GM19438 (cell line): Measurements from ENCODE around the gene SUPT20HL1.
"Not testable (repeated sequence)": the region's sequence is repeated elsewhere in the genome, so short reads cannot be mapped to it uniquely, and the experiment has no call there.

Experiments
- ATAC-seq: cut with Tn5 transposase; IDR thresholded peaks from one replicate; pipeline ENCODE4 v1.9.1; 2021; ENCODE audit warnings: low read depth; ENCODE audit not compliant: unreplicated experiment

The SUPT20HL1 gene

DNA sequence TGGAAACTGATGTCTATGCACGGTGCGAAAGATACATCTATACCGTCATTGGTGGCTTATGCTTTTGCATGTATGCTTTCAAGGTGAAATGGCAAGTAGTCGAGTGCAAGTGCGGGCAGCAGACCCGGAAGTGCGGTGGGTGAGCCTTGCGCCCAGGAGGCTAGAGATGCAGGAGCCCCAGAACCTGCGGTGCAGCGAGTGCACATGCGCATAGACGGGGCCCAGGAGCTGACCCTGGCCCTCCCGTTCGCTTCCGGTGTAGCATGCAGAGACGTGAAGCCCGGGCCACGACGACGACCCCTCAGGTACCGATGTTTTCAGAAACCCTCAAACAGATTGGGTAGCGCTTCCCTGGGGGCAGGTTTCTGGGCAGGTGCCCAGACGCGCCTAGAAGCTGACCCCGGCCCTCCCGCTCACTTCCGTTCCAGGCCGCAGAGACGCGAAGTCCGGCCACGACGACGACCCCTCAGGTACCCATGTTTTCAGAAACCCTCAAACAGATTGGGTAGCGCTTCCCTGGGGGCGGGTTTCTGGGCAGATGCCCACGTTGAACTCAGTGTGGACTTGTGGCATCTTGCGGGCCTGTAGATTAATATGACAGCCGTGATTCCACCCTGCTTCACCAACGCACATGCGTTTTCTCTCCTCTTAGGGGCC, 1.8 kb downstream of the SUPT20HL1 start:
- ATAC-seq, result not testable (repeated sequence)

DNA sequence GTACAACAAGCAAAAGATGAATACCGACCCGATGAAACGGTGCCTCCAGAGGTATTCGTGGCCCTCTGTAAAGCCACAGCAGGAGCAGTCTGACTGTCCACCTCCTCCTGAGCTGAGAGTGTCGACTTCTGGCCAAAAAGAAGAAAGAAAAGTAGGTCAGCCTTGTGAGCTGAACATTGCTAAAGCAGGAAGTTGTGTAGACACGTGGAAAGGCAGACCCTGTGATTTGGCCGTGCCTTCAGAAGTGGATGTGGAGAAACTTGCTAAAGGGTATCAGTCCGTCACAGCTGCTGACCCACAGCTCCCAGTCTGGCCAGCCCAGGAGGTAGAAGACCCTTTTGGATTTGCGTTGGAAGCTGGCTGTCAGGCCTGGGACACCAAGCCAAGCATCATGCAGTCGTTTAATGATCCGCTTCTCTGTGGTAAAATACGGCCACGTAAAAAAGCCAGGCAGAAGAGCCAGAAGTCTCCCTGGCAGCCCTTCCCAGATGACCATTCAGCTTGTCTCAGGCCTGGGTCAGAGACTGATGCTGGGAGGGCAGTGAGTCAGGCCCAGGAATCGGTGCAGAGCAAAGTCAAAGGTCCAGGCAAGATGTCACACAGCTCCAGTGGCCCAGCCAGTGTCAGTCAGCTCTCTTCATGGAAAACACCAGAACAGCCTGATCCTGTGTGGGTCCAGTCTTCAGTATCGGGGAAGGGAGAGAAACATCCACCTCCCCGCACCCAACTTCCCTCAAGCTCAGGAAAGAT, 3.2 kb downstream of the SUPT20HL1 start:
- not testable (repeated sequence) for ATAC-seq

DNA sequence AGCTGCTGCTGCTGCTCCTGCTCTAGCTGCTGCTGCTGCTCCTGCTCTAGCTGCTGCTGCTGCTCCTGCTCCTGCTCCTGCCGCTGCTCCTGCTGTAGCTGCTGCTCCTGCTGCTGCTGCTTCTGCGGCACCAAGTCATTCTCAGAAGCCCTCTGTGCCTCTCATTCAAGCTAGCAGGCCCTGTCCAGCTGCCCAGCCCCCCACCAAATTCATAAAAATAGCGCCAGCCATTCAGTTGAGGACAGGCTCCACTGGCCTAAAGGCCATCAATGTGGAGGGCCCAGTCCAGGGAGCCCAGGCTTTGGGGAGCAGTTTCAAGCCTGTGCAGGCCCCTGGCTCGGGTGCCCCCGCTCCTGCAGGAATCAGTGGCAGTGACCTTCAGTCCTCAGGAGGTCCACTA, 3.9 kb downstream of the SUPT20HL1 start:
- ATAC-seq, result no peak

DNA sequence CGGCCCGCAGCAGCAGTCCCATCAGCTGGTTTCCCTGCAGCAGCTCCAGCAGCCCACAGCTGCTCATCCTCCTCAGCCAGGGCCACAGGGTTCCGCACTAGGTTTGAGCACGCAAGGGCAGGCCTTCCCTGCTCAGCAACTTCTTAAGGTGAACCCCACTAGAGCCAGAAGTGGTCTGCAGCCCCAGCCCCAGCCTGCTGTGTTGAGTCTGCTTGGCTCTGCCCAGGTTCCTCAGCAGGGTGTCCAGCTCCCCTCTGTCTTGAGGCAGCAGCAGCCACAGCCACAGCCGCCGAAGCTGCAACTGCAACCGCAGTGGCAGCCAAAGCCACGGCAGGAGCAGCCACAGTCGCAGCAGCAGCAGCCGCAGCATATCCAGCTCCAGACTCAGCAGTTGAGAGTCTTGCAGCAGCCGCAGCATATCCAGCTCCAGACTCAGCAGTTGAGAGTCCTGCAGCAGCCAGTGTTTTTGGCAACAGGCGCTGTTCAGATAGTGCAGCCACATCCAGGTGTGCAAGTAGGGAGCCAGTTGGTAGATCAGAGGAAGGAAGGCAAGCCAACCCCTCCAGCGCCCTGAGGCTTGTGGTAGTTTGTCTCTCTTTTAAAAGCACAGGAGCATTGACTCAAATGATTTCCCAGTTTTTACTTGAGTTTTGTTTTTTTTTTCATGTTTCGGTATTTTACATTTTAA, 4.6 kb downstream of the SUPT20HL1 start:
- no peak for ATAC-seq

DNA sequence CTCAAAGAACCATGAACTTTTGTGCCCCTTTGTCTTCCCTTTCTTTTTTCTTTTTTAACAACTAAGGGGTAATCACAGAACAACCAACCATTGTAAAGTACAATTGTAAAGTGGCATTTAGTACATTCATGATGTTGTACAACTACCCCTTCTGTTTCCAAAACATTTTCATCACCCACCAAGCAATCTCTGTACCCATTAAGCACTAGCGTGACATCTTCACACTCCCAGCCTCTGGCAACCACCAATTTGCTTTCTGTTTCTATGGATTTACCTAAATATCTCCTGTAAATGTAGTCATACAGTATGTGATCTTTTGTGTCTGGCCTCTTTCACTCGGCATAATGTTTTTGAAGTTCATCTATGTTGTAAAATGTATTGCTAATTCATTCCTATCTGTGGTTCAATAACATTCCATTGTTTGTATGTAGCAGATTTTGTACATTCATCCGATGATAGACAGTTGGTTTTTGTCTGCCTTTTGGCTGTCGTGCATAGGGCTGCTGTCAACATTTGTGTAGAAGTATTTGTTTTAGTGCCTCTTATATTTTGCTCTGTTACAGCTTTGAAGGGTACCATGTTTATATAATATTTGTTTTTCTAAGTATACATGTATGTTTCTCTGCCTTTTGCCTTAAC, 6.4 kb downstream of the SUPT20HL1 start:
- not testable (repeated sequence) for ATAC-seq

DNA sequence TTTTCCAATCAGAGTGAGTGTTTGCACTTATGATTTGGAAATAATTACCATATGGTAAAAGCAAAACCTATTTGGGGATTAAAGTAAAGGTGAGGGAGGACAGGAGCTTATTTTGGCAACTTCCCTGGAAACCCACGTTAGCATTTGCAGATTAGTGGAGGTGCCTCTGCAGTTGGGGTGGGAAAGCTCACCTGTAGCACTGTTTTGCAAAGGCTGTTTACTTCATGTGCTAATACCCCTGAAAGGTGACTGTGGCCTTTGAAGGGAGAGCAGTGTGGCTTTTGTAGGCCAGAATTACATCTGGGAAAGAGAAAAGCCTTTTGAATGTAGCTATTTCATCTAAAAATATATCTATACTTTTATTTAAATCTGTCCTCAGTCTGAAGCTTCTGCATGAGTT, 9.4 kb downstream of the SUPT20HL1 start:
- ATAC-seq, result no peak

DNA sequence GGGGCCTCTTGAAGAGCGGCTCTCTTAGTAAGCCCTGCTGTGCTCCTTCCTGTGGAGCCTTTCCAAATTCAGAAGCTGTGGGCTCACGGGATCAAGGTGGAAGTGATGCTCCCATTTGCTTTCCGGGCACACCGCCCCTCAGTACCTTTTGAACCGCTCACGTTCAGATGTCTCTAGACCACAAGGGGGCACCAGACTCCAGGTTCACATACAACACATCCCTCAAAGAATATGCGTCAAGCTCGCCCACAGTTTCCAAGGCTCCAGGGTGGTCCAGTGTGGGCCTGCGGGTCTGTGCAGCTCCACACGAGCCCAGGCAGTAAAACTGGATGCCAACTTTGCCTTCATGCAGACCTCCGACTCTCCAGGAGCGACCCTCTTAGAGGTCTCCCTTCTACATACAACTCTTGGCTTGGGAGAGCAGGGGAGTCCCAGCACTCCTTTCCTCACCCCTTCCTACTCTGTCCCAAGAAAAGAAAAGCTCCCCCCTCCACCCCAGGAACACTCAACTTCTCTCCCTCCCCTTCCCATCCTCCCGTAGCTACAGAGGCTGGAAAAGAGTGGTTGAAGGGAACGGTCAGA, 11.0 kb downstream of the SUPT20HL1 start:
- ATAC-seq, result no peak

DNA sequence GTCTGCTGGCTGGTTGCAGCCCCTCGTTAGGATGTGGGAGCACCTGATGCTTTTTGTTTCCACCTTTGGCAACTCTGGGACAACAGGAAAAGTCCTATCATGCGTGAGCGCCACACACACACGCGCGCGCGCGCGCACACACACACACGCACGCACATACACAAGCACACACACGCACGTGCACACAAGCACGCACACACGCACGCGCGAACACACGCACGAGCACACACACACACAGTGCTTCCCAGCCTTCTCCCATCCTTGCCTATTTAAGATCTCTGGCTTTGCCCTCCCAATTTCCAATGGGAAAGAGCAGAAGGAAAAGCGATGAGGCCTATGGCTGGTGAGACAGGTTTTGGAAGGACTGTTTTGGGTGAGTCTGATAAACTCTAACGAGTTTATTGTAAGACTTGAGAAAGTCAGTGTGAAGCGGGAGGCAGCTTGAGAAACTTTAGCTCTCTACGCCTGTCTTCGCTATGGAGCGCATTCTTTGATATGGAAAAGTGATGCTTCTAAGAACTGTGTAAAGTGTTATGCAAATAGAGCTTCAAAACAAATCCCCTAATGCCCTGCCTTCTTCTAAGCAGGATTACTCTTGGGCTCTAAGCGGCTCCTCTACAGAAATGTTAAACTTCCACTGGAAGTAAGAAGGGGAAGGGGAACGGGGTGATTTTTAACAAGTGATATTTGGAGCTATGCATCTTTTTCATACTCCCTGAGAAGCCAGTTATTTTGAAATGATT, 11.8 kb downstream of the SUPT20HL1 start:
- ATAC-seq, result no peak

DNA sequence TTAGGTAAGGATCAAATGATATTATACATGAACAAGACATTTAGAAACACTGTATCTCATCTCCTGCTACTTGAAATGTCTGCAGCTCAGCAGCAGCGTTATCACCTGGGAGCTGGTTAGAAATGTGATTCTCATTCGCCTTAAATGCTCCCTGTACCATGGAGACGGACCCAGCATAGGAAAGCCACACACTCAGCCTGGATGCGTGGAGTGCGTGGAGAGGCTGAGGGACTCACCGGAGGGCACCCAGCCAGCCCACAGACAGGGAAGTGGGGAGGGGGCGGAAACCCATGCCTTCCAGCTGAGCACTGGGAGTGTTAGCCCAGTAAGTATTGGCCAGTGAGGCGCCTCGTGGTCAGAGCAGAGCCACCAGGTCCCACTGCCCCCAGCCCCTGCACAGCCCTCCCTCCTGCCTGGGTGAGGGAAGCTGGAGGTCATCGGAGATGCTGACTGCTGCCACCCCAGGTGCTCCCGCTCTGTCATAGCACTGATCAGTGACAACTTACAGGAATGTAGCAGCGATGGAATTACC, 15.2 kb downstream of the SUPT20HL1 start:
- no peak for ATAC-seq

DNA sequence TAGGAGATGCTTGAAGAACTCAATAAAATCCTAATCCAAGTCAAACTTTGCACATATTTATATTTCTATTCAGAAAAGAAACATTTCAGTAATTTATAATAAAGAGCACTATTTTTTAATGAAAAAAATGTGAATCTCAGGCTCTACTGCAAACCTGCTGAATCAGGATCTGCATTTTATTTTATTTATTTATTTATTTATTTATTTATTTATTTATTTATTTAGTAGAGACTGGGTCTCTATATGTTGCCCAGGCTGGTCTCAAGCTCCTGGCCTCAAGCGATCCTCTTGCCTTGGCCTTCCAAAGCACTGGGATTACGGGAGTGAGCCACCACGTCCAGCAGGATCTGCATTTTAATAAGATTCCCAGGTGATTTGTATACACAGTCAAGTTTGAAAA, 16.0 kb downstream of the SUPT20HL1 start:
- no peak for ATAC-seq

DNA sequence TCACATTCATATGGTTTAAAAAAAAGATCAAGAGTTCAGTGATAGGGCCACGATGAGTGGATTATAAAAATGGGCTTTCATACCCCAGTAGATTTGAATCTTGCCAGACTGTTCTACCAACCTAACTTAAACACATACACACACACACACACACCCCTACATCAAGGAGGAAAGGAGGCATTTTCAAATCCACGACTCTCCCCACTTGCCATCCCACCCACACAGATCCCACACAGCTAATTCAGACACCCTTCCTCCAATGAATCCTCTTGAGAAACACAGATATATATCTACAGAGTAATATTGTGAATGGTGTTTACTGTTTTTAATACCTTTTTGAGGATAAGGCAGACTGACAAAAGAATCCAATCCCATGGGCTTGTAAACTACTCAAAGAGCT, 16.8 kb downstream of the SUPT20HL1 start:
- no peak for ATAC-seq

DNA sequence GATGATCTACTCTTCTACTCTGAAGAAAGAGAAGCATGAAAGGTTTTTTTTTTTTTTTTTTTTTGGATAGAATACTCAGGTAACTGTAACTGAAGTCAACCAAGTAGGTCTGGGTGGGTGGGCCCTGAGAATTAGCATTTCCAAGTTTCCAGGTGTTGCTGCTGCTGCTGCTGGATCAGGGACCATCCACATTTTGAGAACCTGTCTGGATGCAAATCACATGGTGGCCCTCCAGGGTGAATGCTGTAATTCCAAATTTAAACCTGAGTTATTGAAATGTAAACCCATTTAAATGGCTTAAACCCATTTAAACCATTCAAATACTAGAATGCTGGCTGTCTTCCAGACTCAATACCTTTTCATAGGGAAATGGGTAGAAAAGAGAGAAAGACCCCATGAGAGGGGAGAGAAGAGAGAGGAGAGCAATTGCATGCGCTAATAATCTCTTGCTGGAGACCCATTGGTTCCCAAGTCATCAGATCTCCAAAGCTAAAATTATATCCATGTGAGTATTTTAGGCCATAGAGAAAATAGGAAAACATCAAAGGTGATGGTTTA, 17.6 kb downstream of the SUPT20HL1 start:
- no peak for ATAC-seq

DNA sequence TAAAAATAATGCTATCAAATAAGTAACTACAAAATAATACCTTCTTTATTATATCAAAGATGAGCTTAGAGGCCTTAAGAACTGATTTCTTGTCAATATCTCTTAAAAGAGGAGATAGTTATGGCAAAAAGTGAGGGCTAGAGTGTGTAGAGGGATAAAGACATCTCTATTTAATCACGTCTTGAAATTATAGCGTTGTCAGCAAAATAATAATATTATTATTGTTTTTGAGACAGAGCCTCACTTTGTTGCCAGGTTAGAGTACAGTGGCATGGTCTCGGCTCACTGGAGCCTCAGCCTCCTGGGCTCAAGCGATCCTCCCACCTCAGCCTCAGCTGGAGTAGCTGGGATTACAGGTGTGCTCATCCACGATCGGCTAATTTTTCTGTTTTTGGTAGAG, 18.3 kb downstream of the SUPT20HL1 start:
- no peak for ATAC-seq

DNA sequence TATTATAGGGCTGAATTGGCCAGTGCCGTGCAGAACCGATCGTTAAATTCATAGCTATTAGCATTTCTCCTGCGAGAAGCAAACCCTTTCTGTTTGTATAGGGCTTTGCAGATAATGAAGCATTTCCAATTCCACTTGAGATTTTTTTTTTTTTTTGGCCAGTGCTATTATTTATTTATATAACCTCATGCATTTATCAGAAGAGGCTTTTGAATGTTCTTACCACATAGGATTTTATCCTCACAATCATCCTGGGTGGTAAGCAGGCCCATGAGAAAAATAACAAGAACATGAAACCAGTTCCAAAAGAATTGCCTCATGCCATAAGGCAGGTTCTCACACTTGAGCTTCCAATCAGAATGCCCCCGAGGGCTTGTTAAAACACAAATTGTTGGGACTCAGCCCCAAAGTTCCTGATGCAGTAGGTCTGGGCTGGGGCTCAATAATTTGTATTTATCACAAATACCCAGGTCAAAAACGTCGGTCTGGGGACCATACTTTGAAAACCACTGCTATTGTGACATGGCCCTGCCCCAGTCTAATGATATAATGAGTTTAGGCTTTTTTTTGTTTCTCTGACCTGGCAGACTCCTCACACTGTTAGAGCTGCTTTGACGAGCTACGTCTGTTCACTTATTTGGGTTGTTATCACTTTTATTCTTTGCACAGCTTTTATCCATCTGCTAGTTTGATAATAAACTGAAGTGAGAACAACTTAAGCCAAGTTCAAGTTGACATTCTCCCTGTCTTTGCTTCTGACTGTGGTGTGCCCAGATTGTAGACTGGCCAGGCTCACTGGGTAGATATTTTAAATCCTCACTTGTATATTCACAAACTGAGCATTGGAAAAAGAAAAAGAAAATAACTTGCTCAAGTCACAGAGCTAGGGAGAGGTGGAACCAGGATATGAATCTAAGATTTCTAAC, 20.1 kb downstream of the SUPT20HL1 start:
- no peak for ATAC-seq

DNA sequence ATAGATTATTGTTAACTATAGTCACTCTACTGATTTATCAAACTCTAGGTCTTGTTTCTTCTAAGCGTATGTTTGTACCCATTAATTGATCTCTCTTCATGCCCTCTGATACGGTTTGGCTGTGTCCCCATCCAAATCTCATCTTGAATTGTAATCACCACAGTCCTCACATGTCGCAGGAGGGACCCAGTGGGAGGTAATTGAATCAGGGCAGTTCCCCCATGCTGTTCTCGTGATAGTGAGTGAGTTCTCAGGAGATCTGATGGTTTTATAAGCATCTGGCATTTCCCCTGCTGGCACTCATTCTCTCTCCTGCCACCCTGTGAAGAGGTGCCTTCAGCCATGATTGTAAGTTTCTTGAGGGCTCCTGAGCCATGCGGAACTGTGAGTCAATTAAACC, 21.9 kb downstream of the SUPT20HL1 start:
- ATAC-seq, result not testable (repeated sequence)

DNA sequence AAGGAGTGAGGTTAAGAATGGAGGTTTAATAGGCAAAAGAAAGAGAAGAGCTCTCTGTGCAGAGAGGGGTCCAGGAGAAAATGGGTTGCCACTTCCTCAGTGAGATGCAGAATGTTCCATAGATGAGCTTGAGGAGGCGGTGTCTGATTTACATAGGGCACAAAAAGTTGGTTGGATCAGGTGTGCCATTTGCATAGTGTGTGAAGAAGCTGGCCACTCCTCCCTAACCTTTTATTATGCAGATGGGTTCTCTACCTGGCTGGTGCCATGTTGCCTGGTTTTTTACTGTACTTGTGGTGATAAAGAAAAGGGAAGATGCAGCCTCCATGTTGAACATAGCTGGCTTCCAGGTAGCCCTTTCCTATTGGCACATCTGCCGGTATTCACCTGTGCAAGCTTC, 27.3 kb downstream of the SUPT20HL1 start:
- ATAC-seq, result no peak

DNA sequence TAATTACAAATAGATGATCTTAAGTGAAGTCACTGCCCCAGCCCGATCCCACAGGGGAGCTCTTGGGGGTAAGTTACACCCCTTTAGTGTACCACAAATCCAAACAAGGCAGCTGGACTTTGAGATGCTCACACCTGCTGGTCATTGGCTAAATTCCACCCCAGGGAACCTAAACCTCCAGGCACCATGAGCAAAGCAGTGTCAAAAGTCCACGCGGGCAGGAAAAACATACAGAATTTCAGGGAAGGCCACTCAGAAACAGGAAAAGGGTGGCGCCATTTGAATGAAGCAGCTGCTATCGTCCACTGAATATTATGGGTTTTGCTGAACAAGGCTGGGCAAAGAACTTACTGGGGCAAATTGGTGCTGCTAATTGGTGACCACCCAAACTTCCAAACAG, 30.9 kb downstream of the SUPT20HL1 start:
- no peak for ATAC-seq

DNA sequence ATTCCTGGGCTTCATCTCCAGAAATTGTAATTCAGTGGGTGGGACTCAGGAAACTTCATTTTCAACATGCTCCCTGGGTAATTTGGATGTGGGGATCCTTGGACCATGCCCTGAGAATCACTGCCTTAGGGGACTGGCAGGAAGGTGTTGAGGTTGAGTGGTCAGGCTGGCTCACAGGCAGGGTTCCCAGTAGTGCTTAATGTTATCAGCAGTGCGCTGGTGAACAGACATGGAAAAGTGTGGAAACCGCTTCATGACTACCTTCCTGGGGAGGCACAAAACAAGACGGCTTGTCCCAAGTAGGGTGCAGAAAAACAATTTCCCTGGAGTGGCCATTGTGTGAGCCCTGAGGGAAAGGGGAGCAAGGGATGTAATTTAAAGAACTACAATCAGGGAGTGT, 31.4 kb downstream of the SUPT20HL1 start:
- ATAC-seq, result no peak

DNA sequence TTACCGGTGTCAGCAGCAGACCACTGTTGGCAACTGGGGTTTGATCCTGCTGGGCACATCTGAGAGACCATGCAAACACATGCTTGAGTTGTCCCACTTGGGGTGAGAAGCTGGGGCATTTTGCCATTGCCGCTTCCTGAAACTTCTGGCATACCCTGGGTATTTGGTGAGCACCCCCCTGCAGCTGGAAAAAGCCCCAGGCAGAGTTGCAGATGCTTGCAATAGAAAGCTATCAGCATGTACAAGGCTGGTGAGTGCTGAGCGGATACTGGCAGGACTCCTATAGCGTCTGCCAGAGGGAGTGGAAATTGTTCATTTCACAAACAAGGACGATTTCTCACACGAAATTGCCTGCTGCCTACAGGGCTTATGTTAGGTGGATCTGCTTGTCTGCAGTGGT, 32.3 kb downstream of the SUPT20HL1 start:
- no peak for ATAC-seq
